GM12878 (cell line): ENCODE data around the gene RASGRP2.

ENCODE experiments used
- CTCF ChIP-seq, 3 experiments: IDR thresholded peaks in 2 of 3; conservative IDR thresholded peaks in 1 of 3; 2 replicates each; pipeline ENCODE4 v1.5.1; 2011; ENCODE audit warnings: low read depth in 3 of 3, low read length in 3 of 3, mild to moderate bottlenecking in 3 of 3, control low read depth in 2 of 3, moderate library complexity in 2 of 3, inconsistent platforms in 1 of 3, mixed read lengths in 1 of 3; ENCODE audit not compliant: control insufficient read depth in 2 of 3, insufficient read depth in 1 of 3; ENCODE audit errors: extremely low read depth in 1 of 3
- ETV6 ChIP-seq, 2 experiments: fragments of 450-650 bp in 1 of 2; IDR thresholded peaks in 1 of 2; conservative IDR thresholded peaks in 1 of 2; 2 replicates each; pipeline ENCODE4 v1.6.1; 2014; ENCODE audit warnings: antibody characterized with exemption in 1 of 2, borderline replicate concordance in 1 of 2, low read depth in 1 of 2, mild to moderate bottlenecking in 1 of 2, moderate library complexity in 1 of 2
- HCFC1 ChIP-seq: fragments of 150-350 bp; IDR thresholded peaks from 2 replicates; pipeline ENCODE4 v1.6.1; 2014; ENCODE audit warnings: low read length
- NFYA ChIP-seq: IDR thresholded peaks from 2 replicates; pipeline ENCODE4 v1.6.1; 2011; ENCODE audit warnings: low read depth, mild to moderate bottlenecking, low read length, improper control_type of control experiment, borderline replicate concordance
- PKNOX1 ChIP-seq: fragments of 450-650 bp; IDR thresholded peaks from 2 replicates; pipeline ENCODE4 v1.6.1; 2016; ENCODE audit warnings: mild to moderate bottlenecking
- POLR2A ChIP-seq: IDR thresholded peaks from 2 replicates; pipeline ENCODE4 v1.6.1; 2011; ENCODE audit warnings: low read depth, mild to moderate bottlenecking, low read length
- POLR2AphosphoS5 ChIP-seq: IDR thresholded peaks from 2 replicates; pipeline ENCODE4 v1.6.1; 2011; ENCODE audit warnings: mild to moderate bottlenecking, low read length, inconsistent platforms
- RAD51 ChIP-seq: fragments of 450-650 bp; IDR thresholded peaks from 2 replicates; pipeline ENCODE4 v1.6.1; 2016; ENCODE audit warnings: moderate library complexity, mild to moderate bottlenecking, inconsistent platforms
- SRF ChIP-seq, 2 experiments: IDR thresholded peaks; 2 replicates each; pipeline ENCODE4 v1.6.1; 2011; ENCODE audit warnings: low read depth in 2 of 2, low read length in 2 of 2, mild to moderate bottlenecking in 1 of 2, moderate library complexity in 1 of 2
- USF2 ChIP-seq: IDR thresholded peaks from 2 replicates; pipeline ENCODE4 v1.6.1; 2011; ENCODE audit warnings: low read depth, low read length, improper control_type of control experiment, borderline replicate concordance
- ZBTB4 ChIP-seq: fragments of 450-650 bp; formaldehyde crosslinking; IDR thresholded peaks from 2 replicates; pipeline ENCODE4 v1.4.0; 2022; ENCODE audit warnings: mild to moderate bottlenecking, moderate library complexity

GRCh38 chr11:64746486-64746885, 2.5 kb upstream of the RASGRP2 start:
- TF ChIP-seq SRF (IDR thresholded peaks at IDR 0.05; ENCODE audit: low read depth in 2 of 2, low read length in 2 of 2) (no peak), RAD51 (no peak), CTCF (IDR thresholded peaks at IDR 0.05 in 2 of 3, conservative IDR thresholded peaks at IDR 0.05 in 1 of 3; ENCODE audit: control insufficient read depth in 2 of 3, extremely low read depth in 1 of 3, insufficient read depth in 1 of 3, low read depth in 3 of 3, low read length in 3 of 3) (no peak), USF2 (no peak), ZBTB4 (CRISPR knock-in tag) (no peak), PKNOX1 (no peak), HCFC1 (no peak), NFYA (no peak), ETV6 (conservative IDR thresholded peaks at IDR 0.05 in 1 of 2, IDR thresholded peaks at IDR 0.05 in 1 of 2; ENCODE audit: borderline replicate concordance in 1 of 2, low read depth in 1 of 2) (no peak), POLR2A (no peak), POLR2AphosphoS5 (no peak)
